ENCODE data around the gene DACT2.
"Not testable (repeated sequence)": the region's sequence is repeated elsewhere in the genome, so short reads cannot be mapped to it uniquely, and the experiment has no call there.

Gene DACT2

GRCh38 chr6:168320634-168321033 lies 1.1 kb upstream of the DACT2 start:
- no peak for DNase-seq

- no peak for DNase-seq
Observed at GRCh38 chr6:168318579-168319278, 848 bp downstream of the DACT2 start.

- no peak for DNase-seq
Observed at GRCh38 chr6:168318090-168318489, 1.5 kb downstream of the DACT2 start.

- no peak for DNase-seq
Observed at GRCh38 chr6:168315596-168315995, 4.0 kb downstream of the DACT2 start.

- DNase-seq = no peak
Observed at GRCh38 chr6:168314948-168315347, 4.6 kb downstream of the DACT2 start.

GRCh38 chr6:168314021-168314420 lies 5.6 kb downstream of the DACT2 start:
- no peak for DNase-seq

- no peak for DNase-seq
Observed at GRCh38 chr6:168313431-168314011, 6.1 kb downstream of the DACT2 start.

GRCh38 chr6:168312125-168312507 lies 7.5 kb downstream of the DACT2 start:
- DNase-seq = not testable (repeated sequence)

GRCh38 chr6:168311410-168312124 lies 8.0 kb downstream of the DACT2 start:
- DNase-seq = no peak

GRCh38 chr6:168310945-168311344 lies 8.6 kb downstream of the DACT2 start:
- DNase-seq = no peak

- no peak for DNase-seq
Observed at GRCh38 chr6:168310403-168310802, 9.2 kb downstream of the DACT2 start.

- no peak for DNase-seq
Observed at GRCh38 chr6:168309997-168310396, 9.6 kb downstream of the DACT2 start.

GRCh38 chr6:168309183-168309582 lies 10.4 kb downstream of the DACT2 start:
- no peak for DNase-seq

- DNase-seq = no peak
Observed at GRCh38 chr6:168308390-168309144, 11.0 kb downstream of the DACT2 start.

- DNase-seq = no peak
Observed at GRCh38 chr6:168307695-168308021, 11.9 kb downstream of the DACT2 start.

GRCh38 chr6:168307015-168307694 lies 12.4 kb downstream of the DACT2 start:
- DNase-seq = no peak

GRCh38 chr6:168305863-168306262 lies 13.7 kb downstream of the DACT2 start:
- DNase-seq = no peak

- DNase-seq = no peak
Observed at GRCh38 chr6:168305096-168305749, 14.4 kb downstream of the DACT2 start.

GRCh38 chr6:168304752-168305015 lies 14.9 kb downstream of the DACT2 start:
- DNase-seq = no peak

- DNase-seq = no peak
Observed at GRCh38 chr6:168303982-168304751, 15.4 kb downstream of the DACT2 start.

- no peak for DNase-seq
Observed at GRCh38 chr6:168302534-168302933, 17.0 kb downstream of the DACT2 start.
